Measurements from ENCODE around the gene FRAT1.

FRAT1 gene

GRCh38 chr10:97367126-97367649 lies 48.1 kb downstream of the FRAT1 start:
- DNase-seq = no peak

Measured in NCI-H1417 treated with DMSO at 0.1 percent for 48 hours (cell line).